Epithelial cell of proximal tubule (primary cell): ENCODE results near the gene ALDH16A1. TPM values are rescaled to one million over a fixed set of nuclear protein-coding genes. Genes with fewer than 3 reads are reported as not detected.
"Not testable (repeated sequence)": the region's sequence is repeated elsewhere in the genome, so short reads cannot be mapped to it uniquely, and the experiment has no call there.

Experiments used
- DNase-seq: peaks from one replicate; pipeline ENCODE4 v3.0.0-alpha.2; 2011; ENCODE audit warnings: low read depth
- H3K4me3 ChIP-seq: 2 replicates; pipeline ENCODE4 v1.5.1; 2011; ENCODE audit warnings: low read depth, mild to moderate bottlenecking, low read length
- CTCF ChIP-seq: conservative IDR thresholded peaks from 2 replicates; pipeline ENCODE4 v1.5.1; 2012; ENCODE audit warnings: low read depth, mild to moderate bottlenecking, low read length
- total RNA-seq: library from RNA; depleted of rRNA; stranded (reverse); fragments of >200 nt; gene quantifications from 2 replicates; pipeline ENCODE4 v1.2.3, GENCODE V29; 2015

ALDH16A1 gene
- total RNA-seq, 1 donor from 2014 or later, result 41.5 TPM

GRCh38 chr19:49441210-49441959 lies 11.6 kb upstream of the ALDH16A1 start, which contains the start of gene SLC17A7:
Gene SLC17A7, minus strand, starts transcription at chr19:49441527. Its CDS starts 148 bp downstream, at chr19:49441379.
- no peak for DNase-seq
- TF ChIP-seq CTCF, result no peak
- peak within 1 kb of the TSS; percentile 69 for H3K4me3 ChIP-seq

GRCh38 chr19:49441960-49442350 lies 11.1 kb upstream of the ALDH16A1 start:
- no peak for TF ChIP-seq CTCF

GRCh38 chr19:49442354-49442753 lies 10.7 kb upstream of the ALDH16A1 start:
- no peak for DNase-seq
- H3K4me3 ChIP-seq, result peak overlapping the region; percentile 69
- no peak for TF ChIP-seq CTCF

More at GRCh38 chr19:49441960-49442350, 11.1 kb upstream of the ALDH16A1 start:
- no peak overlapping the region for H3K4me3 ChIP-seq
- no peak for DNase-seq

- no peak for DNase-seq
- H3K4me3 ChIP-seq, result peak overlapping the region; percentile 69
- no peak for TF ChIP-seq CTCF
Observed at GRCh38 chr19:49442771-49443365, 10.2 kb upstream of the ALDH16A1 start.

GRCh38 chr19:49443366-49444099 lies 9.5 kb upstream of the ALDH16A1 start:
- peak; percentile 68 for TF ChIP-seq CTCF
- DNase-seq, result peak; percentile 45
- peak overlapping the region; percentile 69 for H3K4me3 ChIP-seq

GRCh38 chr19:49444100-49444700 lies 8.8 kb upstream of the ALDH16A1 start:
- DNase-seq, result not testable (repeated sequence)
- peak overlapping the region; percentile 69 for H3K4me3 ChIP-seq

GRCh38 chr19:49445997-49446396 lies 7.0 kb upstream of the ALDH16A1 start:
- no peak for DNase-seq
- no peak for TF ChIP-seq CTCF
- H3K4me3 ChIP-seq, result no peak overlapping the region
